Astrocyte of the cerebellum (primary cell): Measurements from ENCODE around the gene TMEFF2.

Experiments used
- DNase-seq: peaks from one replicate; pipeline ENCODE4 v3.0.0-alpha.2; 2011; ENCODE audit warnings: low read depth
- H3K4me3 ChIP-seq: 2 replicates; pipeline ENCODE4 v1.5.1; 2011; ENCODE audit warnings: mild to moderate bottlenecking, low read depth, low read length, moderate library complexity
- in situ Hi-C: cut with HindIII; loops from 2 replicates; pipeline ENCODE4 v1.10.0; 2017; ENCODE audit warnings: low sequenced_read_pairs
- TF ChIP-seq, protein P1 (sequence below): IDR thresholded peaks from 2 replicates; pipeline ENCODE4 v1.5.1; 2012; ENCODE audit warnings: low read length, low read depth, moderate library complexity, mild to moderate bottlenecking; ENCODE audit errors: missing control alignments

The TMEFF2 gene

DNA sequence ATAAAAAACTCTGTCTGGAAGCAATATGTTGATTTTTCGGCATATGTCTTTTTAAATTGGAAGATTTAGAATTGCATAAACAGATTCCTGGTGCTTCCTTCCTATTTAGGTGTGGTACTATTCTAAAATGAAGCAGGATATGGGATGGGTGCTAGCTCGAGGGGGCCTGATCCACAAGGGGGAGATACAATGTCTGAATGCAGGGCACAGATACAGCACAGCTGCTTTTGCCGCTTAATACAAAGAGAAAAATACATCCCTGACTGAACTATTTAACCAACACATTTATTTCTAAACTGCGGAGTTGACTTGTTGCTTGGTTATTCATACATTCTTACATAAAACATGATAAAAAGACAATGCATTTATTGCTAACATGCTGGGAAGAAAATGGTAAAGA, 169.1 kb downstream of the TMEFF2 start:
- no peak overlapping the region for H3K4me3 ChIP-seq
- no peak for DNase-seq
- in situ Hi-C loops, result no loop called here
- TF ChIP-seq, protein P1, sequence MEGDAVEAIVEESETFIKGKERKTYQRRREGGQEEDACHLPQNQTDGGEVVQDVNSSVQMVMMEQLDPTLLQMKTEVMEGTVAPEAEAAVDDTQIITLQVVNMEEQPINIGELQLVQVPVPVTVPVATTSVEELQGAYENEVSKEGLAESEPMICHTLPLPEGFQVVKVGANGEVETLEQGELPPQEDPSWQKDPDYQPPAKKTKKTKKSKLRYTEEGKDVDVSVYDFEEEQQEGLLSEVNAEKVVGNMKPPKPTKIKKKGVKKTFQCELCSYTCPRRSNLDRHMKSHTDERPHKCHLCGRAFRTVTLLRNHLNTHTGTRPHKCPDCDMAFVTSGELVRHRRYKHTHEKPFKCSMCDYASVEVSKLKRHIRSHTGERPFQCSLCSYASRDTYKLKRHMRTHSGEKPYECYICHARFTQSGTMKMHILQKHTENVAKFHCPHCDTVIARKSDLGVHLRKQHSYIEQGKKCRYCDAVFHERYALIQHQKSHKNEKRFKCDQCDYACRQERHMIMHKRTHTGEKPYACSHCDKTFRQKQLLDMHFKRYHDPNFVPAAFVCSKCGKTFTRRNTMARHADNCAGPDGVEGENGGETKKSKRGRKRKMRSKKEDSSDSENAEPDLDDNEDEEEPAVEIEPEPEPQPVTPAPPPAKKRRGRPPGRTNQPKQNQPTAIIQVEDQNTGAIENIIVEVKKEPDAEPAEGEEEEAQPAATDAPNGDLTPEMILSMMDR, result no peak

- no peak overlapping the region for H3K4me3 ChIP-seq
- no peak for DNase-seq
Observed at GRCh38 chr2:192023006-192023405, 171.7 kb downstream of the TMEFF2 start.

DNA sequence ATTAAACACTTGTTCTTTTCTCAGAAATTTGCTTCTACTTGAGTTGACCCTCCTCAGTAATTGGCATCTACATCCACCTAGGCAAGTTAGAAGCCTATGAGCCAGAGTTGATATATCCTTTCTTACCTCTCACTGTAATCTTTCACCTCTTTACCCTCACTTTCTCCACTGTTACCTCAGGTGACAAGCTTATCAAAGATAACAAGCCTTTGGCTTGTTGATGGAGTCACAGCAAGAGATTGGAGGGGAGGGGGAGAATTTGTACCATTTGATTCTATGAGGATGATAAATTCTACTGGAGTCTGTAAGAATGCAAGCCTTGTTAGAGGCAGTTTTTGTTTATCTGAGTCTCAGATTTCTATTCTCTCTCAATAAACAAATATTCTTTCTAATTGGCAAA, 176.9 kb downstream of the TMEFF2 start:
- no peak overlapping the region for H3K4me3 ChIP-seq
- TF ChIP-seq, protein P1, result no peak
- in situ Hi-C loops, result no loop called here
- DNase-seq, result no peak

More at GRCh38 chr2:192023006-192023405, 171.7 kb downstream of the TMEFF2 start:
- TF ChIP-seq, protein P1, result no peak
- in situ Hi-C loops, result no loop called here

- DNase-seq, result no peak
- in situ Hi-C loops, result no loop called here
- TF ChIP-seq, protein P1, result no peak
- no peak overlapping the region for H3K4me3 ChIP-seq
Observed at GRCh38 chr2:192016265-192016664, 178.5 kb downstream of the TMEFF2 start.

DNA sequence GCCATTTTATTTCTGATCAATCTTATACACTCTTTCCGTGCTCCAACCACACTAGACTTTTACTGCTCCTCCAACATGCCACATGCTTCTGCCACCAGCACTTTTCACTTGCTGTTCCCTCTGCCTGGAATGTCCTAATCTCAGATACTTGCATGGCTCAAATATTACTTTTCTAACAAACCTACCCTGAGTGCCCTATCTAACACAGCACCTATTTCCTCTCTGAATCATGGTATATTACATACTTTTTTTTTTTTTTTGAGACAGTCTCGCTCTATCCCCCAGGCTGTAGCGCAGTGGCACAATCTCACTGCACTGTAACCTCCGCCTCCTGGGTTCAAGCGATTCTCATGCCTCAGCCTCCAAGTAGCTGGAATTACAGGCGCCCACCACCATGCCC, 181.5 kb downstream of the TMEFF2 start:
- no peak overlapping the region for H3K4me3 ChIP-seq
- TF ChIP-seq, protein P1, result no peak
- DNase-seq, result no peak
- in situ Hi-C loops, result no loop called here

GRCh38 chr2:192011196-192011595, 183.5 kb downstream of the TMEFF2 start:
- TF ChIP-seq, protein P1, result no peak

GRCh38 chr2:192010073-192010472, 184.7 kb downstream of the TMEFF2 start:
- DNase-seq, result no peak
- TF ChIP-seq, protein P1, result no peak
- H3K4me3 ChIP-seq, result no peak overlapping the region
- in situ Hi-C loops, result no loop called here

More at GRCh38 chr2:192011196-192011595, 183.5 kb downstream of the TMEFF2 start:
- in situ Hi-C loops, result no loop called here
- no peak overlapping the region for H3K4me3 ChIP-seq
- peak; percentile 3 for DNase-seq
